ENCODE results near the gene CKM.

GRCh38 chr19:45362291-45362690, 39.6 kb upstream of the CKM start:
- TF ChIP-seq CTCF (conservative IDR thresholded peaks at IDR 0.05; ENCODE audit: low read depth, low read length) (no peak), EZH2 (IDR thresholded peaks at IDR 0.05; ENCODE audit: low read length, unreplicated experiment) (no peak)

Measured in PC-3 (cell line).